ENCODE results near the gene METTL4. TPM values are rescaled to one million over a fixed set of nuclear protein-coding genes. Genes with fewer than 3 reads are reported as not detected.

The METTL4 gene
- total RNA-seq, 1 experiment from 2014 or later: 20.3 TPM

DNA sequence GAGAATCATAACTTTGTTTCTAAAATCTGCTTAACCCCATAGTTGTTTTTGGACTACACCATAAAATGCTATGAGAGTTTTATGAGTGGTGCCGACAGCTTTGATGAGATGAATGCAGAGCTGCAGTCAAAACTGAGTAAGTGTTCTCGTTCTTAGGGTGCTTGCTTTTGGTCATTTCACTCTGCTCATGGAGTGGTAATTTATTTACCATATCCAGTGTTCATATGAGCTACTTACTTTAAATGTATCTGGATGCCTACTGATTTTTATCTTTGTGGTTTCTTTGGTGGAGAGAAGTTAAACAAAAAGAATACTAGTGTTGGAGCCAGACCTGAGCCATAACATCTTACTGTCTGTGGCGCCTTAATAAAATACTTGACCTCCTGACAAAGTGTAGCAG lies 16.5 kb upstream of the METTL4 start:
- TF ChIP-seq, protein P1, sequence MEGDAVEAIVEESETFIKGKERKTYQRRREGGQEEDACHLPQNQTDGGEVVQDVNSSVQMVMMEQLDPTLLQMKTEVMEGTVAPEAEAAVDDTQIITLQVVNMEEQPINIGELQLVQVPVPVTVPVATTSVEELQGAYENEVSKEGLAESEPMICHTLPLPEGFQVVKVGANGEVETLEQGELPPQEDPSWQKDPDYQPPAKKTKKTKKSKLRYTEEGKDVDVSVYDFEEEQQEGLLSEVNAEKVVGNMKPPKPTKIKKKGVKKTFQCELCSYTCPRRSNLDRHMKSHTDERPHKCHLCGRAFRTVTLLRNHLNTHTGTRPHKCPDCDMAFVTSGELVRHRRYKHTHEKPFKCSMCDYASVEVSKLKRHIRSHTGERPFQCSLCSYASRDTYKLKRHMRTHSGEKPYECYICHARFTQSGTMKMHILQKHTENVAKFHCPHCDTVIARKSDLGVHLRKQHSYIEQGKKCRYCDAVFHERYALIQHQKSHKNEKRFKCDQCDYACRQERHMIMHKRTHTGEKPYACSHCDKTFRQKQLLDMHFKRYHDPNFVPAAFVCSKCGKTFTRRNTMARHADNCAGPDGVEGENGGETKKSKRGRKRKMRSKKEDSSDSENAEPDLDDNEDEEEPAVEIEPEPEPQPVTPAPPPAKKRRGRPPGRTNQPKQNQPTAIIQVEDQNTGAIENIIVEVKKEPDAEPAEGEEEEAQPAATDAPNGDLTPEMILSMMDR (IDR thresholded peaks at IDR 0.05; ENCODE audit: unreplicated experiment): no peak
- CTCF ChIA-PET: no interaction called here

DNA sequence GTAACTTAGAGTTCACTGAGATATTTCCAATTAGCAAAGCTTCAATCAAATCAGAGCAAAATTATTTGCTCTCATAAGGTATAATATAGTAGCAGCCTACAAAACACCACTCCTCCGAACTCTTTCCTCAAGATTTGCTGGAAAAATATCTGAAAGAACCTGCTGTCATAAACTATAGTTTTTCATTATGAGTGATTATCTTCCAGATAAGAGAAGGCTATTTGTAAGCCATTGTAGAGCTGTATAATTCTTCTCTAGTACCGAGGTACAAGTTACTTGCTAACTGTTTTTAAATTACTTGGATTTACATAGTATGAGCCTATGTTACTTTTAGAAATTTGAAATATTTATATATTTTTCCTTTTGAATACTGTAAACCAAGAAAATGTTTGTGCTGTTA lies 2.1 kb upstream of the METTL4 start:
- intact Hi-C loops (cut with micrococcal nuclease; ENCODE audit: unreplicated experiment): loop anchor here (5.0 kb wide), 1 partner anchor 84 kb away; the partner anchor contains the start of gene SMCHD1

More for the DNA sequence above, 16.5 kb upstream of the METTL4 start:
- no peaks in the 10 kb centered on the region for H3K27me3 Mint-ChIP-seq (ENCODE audit: unreplicated experiment)
- no peak for DNase-seq
- intact Hi-C loops (cut with micrococcal nuclease; ENCODE audit: unreplicated experiment): loop anchor here (5.0 kb wide), 1 partner anchor 70 kb away; the partner anchor contains the start of gene SMCHD1
- BruUV-seq (replicated peaks): no TSS peak
- no peaks in the 10 kb centered on the region for H3K9me3 Mint-ChIP-seq (ENCODE audit: low read depth, unreplicated experiment)
- peaks cover 38% of the 10 kb centered on the region for H3K4me1 Mint-ChIP-seq (ENCODE audit: low read depth, unreplicated experiment)
- peaks cover 44% of the 10 kb centered on the region for H3K36me3 Mint-ChIP-seq (ENCODE audit: insufficient read depth, unreplicated experiment)
- H3K27ac Mint-ChIP-seq (ENCODE audit: unreplicated experiment): peak overlapping the region; percentile 99
- no peak overlapping the region for H3K4me3 Mint-ChIP-seq (ENCODE audit: low read depth, unreplicated experiment)

DNA sequence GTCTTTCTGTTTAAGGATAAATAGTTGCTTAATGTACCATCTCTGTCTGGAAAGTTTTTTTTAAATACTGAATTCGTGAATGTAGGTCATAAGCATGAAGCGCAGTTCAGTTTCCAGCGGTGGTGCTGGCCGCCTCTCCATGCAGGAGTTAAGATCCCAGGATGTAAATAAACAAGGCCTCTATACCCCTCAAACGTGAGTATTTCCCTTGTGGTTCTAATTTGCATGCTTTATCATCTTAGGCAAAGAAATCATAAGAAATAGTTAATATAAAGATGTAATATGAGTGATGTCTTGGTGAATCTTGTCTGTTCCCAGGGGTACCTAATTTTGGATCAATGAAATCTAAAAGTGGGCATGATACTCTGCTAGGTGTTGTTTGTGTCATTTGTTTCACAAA lies 1.6 kb upstream of the METTL4 start:
- H3K4me3 Mint-ChIP-seq (ENCODE audit: low read depth, unreplicated experiment): peak overlapping the region; percentile 91
- intact Hi-C loops (cut with micrococcal nuclease; ENCODE audit: unreplicated experiment): loop anchor here (5.0 kb wide), 1 partner anchor 84 kb away; the partner anchor contains the start of gene SMCHD1

More for the DNA sequence above, 2.1 kb upstream of the METTL4 start:
- H3K36me3 Mint-ChIP-seq (ENCODE audit: insufficient read depth, unreplicated experiment): peaks cover 69% of the 10 kb centered on the region
- peaks cover 40% of the 10 kb centered on the region for H3K4me1 Mint-ChIP-seq (ENCODE audit: low read depth, unreplicated experiment)
- TF ChIP-seq, protein P1 (IDR thresholded peaks at IDR 0.05; ENCODE audit: unreplicated experiment): no peak
- H3K27ac Mint-ChIP-seq (ENCODE audit: unreplicated experiment): peak overlapping the region; percentile 84
- H3K9me3 Mint-ChIP-seq (ENCODE audit: low read depth, unreplicated experiment): no peaks in the 10 kb centered on the region
- no TSS peak for BruUV-seq (replicated peaks)
- no peaks in the 10 kb centered on the region for H3K27me3 Mint-ChIP-seq (ENCODE audit: unreplicated experiment)
- CTCF ChIA-PET: interaction anchor here (0.5 to 1.3 kb wide), 3 partner anchors 10 to 69 kb away, joined by 3 to 4 read pairs (median 3); no protein-coding TSS in a partner anchor
- DNase-seq: no peak
- H3K4me3 Mint-ChIP-seq (ENCODE audit: low read depth, unreplicated experiment): peak overlapping the region; percentile 91

DNA sequence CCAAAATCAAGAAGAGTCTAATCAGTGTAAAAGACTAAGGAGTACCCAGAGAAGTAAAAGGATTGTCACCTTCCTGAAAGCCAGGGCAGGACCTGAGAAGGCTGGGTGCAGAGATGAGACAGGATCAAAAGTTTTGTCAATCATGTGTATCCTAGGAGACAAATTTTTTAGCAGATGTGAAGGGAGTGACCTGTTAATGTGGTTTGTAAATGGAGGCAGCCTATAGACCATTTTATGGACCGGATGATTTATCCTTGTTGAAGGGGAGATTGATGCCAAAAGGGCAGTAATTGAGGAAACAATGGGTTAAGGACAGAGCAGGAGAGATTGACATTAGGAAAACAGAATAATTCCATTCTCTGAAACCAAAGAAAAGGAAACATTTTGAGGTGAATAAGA lies 865 bp upstream of the METTL4 start:
- TF ChIP-seq, protein P1 (IDR thresholded peaks at IDR 0.05; ENCODE audit: unreplicated experiment): no peak
- Mint-ChIP-seq H3K27ac (ENCODE audit: unreplicated experiment) (peak overlapping the region; percentile 84), H3K4me3 (ENCODE audit: low read depth, unreplicated experiment) (peak overlapping the region; percentile 91), H3K9me3 (ENCODE audit: low read depth, unreplicated experiment) (no peaks in the 10 kb centered on the region), H3K27me3 (ENCODE audit: unreplicated experiment) (no peaks in the 10 kb centered on the region), H3K36me3 (ENCODE audit: insufficient read depth, unreplicated experiment) (peaks cover 56% of the 10 kb centered on the region), H3K4me1 (ENCODE audit: low read depth, unreplicated experiment) (peaks cover 48% of the 10 kb centered on the region)
- DNase-seq: no peak
- CTCF ChIA-PET: no interaction called here
- BruUV-seq (replicated peaks): TSS peak; percentile 54
- intact Hi-C loops (cut with micrococcal nuclease; ENCODE audit: unreplicated experiment): loop anchor here (5.0 kb wide), 1 partner anchor 85 kb away; the partner anchor contains the start of gene SMCHD1

More for the DNA sequence above, 1.6 kb upstream of the METTL4 start:
- TF ChIP-seq, protein P1 (IDR thresholded peaks at IDR 0.05; ENCODE audit: unreplicated experiment): no peak
- H3K27me3 Mint-ChIP-seq (ENCODE audit: unreplicated experiment): no peaks in the 10 kb centered on the region
- peaks cover 63% of the 10 kb centered on the region for H3K36me3 Mint-ChIP-seq (ENCODE audit: insufficient read depth, unreplicated experiment)
- CTCF ChIA-PET: interaction anchor here (0.5 to 1.3 kb wide), 2 partner anchors 10 to 69 kb away, joined by 3 to 4 read pairs; no protein-coding TSS in a partner anchor
- BruUV-seq (replicated peaks): no TSS peak
- H3K4me1 Mint-ChIP-seq (ENCODE audit: low read depth, unreplicated experiment): peaks cover 45% of the 10 kb centered on the region
- H3K9me3 Mint-ChIP-seq (ENCODE audit: low read depth, unreplicated experiment): no peaks in the 10 kb centered on the region
- H3K27ac Mint-ChIP-seq (ENCODE audit: unreplicated experiment): peak overlapping the region; percentile 84
- DNase-seq: no peak
